HepG2 (cell line): Measurements from ENCODE around the gene CRABP1. TPM values are rescaled to one million over a fixed set of nuclear protein-coding genes. Genes with fewer than 3 reads are reported as not detected.

Experiments used
- ATAC-seq: fragments of 200-7000 bp; cut with Tn5 transposase; 3 replicates; pipeline ENCODE4 v1.9.1; 2020; ENCODE audit warnings: mild to moderate bottlenecking, moderate library complexity
- BruUV-seq: library from RNA; stranded (reverse); fragments of 400-500 nt; replicated peaks from 2 replicates; lab custom pipeline; 2021; lab: Mats Ljungman, UMichigan
- CTCF ChIA-PET: fragments of 300-600 bp; formaldehyde crosslinking; extraction: SDS; loops from one replicate; lab custom pipeline; 2021; ENCODE audit warnings: low total read pairs, inconsistent platforms, low intra/inter-chr PET ratio; lab: Yijun Ruan, JAX
- POLR2A ChIA-PET: fragments of 350-600 bp; sonication (Branson Sonifier 250); formaldehyde crosslinking; loops from one replicate; lab custom pipeline; 2020; ENCODE audit warnings: antibody characterized with exemption, inconsistent platforms; lab: Yijun Ruan, JAX
- DNase-seq: peaks from one replicate; pipeline ENCODE4 v3.0.0-alpha.2; 2015; ENCODE audit warnings: low spot score
- FAIRE-seq: peaks from 3 replicates; lab custom pipeline; 2011; peaks lifted over from hg19 to GRCh38; lab: Jason Lieb, UNC
- H2AFZ ChIP-seq: one replicate; pipeline ENCODE4 v1.6.1; 2011; ENCODE audit warnings: low read length, inconsistent platforms
- H3K27ac ChIP-seq: fragments of 300-600 bp; 3 replicates; pipeline ENCODE4 v1.8.0; 2011; ENCODE audit warnings: mixed run types, mild to moderate bottlenecking, mixed read lengths, low read length, inconsistent platforms; ENCODE audit not compliant: insufficient read depth; ENCODE audit errors: extremely low read length
- H3K27me3 ChIP-seq, 2 experiments: fragments of 200-600 bp in 1 of 2; 2 replicates in 1 of 2; 3 replicates in 1 of 2; pipeline versions ENCODE4 v1.6.0 to v1.8.0; 2011; ENCODE audit warnings: low read length in 2 of 2, mild to moderate bottlenecking in 2 of 2, moderate library complexity in 2 of 2, inconsistent platforms in 1 of 2; ENCODE audit not compliant: insufficient read depth in 2 of 2, control insufficient read depth in 1 of 2
- H3K36me3 ChIP-seq, 2 experiments: fragments of 200-600 bp in 1 of 2; replicated peaks in 1 of 2; 2 replicates in 1 of 2; 3 replicates in 1 of 2; pipeline versions ENCODE4 v1.5.1 to v1.8.0; 2011; ENCODE audit warnings: low read length in 2 of 2, inconsistent platforms in 1 of 2; ENCODE audit not compliant: insufficient read depth in 2 of 2, control insufficient read depth in 1 of 2
- H3K4me1 ChIP-seq: 2 replicates; pipeline ENCODE4 v1.5.1; 2012; ENCODE audit warnings: low read length, inconsistent platforms; ENCODE audit not compliant: insufficient read depth
- H3K4me2 ChIP-seq: 2 replicates; pipeline ENCODE4 v1.6.0; 2011; ENCODE audit warnings: low read depth, low read length, inconsistent platforms
- H3K4me3 ChIP-seq, 3 experiments: fragments of 200-600 bp in 1 of 3; sonication (generic), shearing (Covaris generic) in 1 of 3; replicated peaks in 1 of 3; 2 replicates each; pipeline ENCODE4 v1.5.1; 2011 to 2016; ENCODE audit warnings: low read length in 3 of 3, inconsistent platforms in 2 of 3, low read depth in 2 of 3, mild to moderate bottlenecking in 2 of 3, control low read depth in 1 of 3, mixed read lengths in 1 of 3; ENCODE audit not compliant: insufficient read depth in 1 of 3
- H3K79me2 ChIP-seq: one replicate; pipeline ENCODE4 v1.6.1; 2011; ENCODE audit warnings: low read length, inconsistent platforms; ENCODE audit not compliant: insufficient read depth
- H3K9ac ChIP-seq: 2 replicates; pipeline ENCODE4 v1.6.0; 2011; ENCODE audit warnings: mild to moderate bottlenecking, low read depth, low read length, inconsistent platforms; ENCODE audit not compliant: insufficient read depth
- H3K9me3 ChIP-seq: 2 replicates; pipeline ENCODE4 v1.5.1; 2012; ENCODE audit warnings: mild to moderate bottlenecking, low read length
- H4K20me1 ChIP-seq: 2 replicates; pipeline ENCODE4 v1.6.0; 2011; ENCODE audit warnings: inconsistent platforms, mild to moderate bottlenecking, low read length, moderate library complexity; ENCODE audit not compliant: insufficient read depth
- FOXK1 ChIP-seq: sonication (generic); formaldehyde crosslinking; IDR thresholded peaks from 2 replicates; pipeline ENCODE4 v1.4.0; 2020; ENCODE audit warnings: low read depth, missing genetic modification reagents, borderline replicate concordance
- RXRB ChIP-seq: IDR thresholded peaks from 2 replicates; pipeline ENCODE4 v1.6.1; 2016; ENCODE audit warnings: borderline replicate concordance, missing genetic modification reagents, missing compliant biosample characterization
- SALL2 ChIP-seq: sonication (generic); formaldehyde crosslinking; IDR thresholded peaks from 2 replicates; pipeline ENCODE4 v1.8.1; 2023; ENCODE audit warnings: mild to moderate bottlenecking, missing genetic modification reagents, inconsistent platforms
- SMARCE1 ChIP-seq: fragments of 450-650 bp; IDR thresholded peaks from 2 replicates; pipeline ENCODE4 v1.6.1; 2017; ENCODE audit warnings: borderline replicate concordance
- SNAPC2 ChIP-seq: sonication (generic); formaldehyde crosslinking; IDR thresholded peaks from 2 replicates; pipeline ENCODE4 v1.8.1; 2022; ENCODE audit warnings: mild to moderate bottlenecking, missing genetic modification reagents
- ZNF136 ChIP-seq: sonication (generic); formaldehyde crosslinking; IDR thresholded peaks from 2 replicates; pipeline ENCODE4 v1.8.1; 2022; ENCODE audit warnings: low read depth, mild to moderate bottlenecking, moderate library complexity, missing genetic modification reagents
- ZNF382 ChIP-seq: sonication (generic); formaldehyde crosslinking; IDR thresholded peaks from 2 replicates; pipeline ENCODE4 v1.5.0; 2020; ENCODE audit warnings: missing genetic modification reagents, mild to moderate bottlenecking, borderline replicate concordance
- WGBS: methylation state at CpG from one replicate; pipeline ENCODE4 v1.1.6; 2017; ENCODE audit warnings: low lambda C conversion rate; 5-methylcytosine and 5-hydroxymethylcytosine counted together
- in situ Hi-C: cut with HindIII; loops from 2 replicates; pipeline ENCODE4 v1.10.0; 2017; ENCODE audit warnings: low pct_unique_long_range_greater_than_20kb; ENCODE audit not compliant: extremely low pct_ligation_motif_present
- intact Hi-C: fragments of 100-400 bp; cut with micrococcal nuclease; formaldehyde crosslinking; loops from one replicate; pipeline ENCODE4 v1.10.0; 2022; ENCODE audit not compliant: unreplicated experiment
- polyA plus RNA-seq, 8 experiments: library from polyadenylated mRNA; depleted of rRNA in 3 of 8; stranded (reverse) in 7 of 8; unstranded in 1 of 8; fragments of >200 nt; fragmentation: Illumina TruSeq in 4 of 8; extraction: Trizol in 4 of 8; gene quantifications; 2 replicates each; pipeline versions ENCODE4 v1.2.1 to v1.2.3, GENCODE V29; 2011 to 2016; ENCODE audit warnings: low read depth in 4 of 8, missing spikeins in 1 of 8, mixed read lengths in 1 of 8; ENCODE audit not compliant: insufficient read depth in 1 of 8
- total RNA-seq, 5 experiments: library from RNA; depleted of rRNA; stranded (reverse); fragments of >200 nt; fragmentation: Illumina TruSeq; extraction: Trizol; gene quantifications; 2 replicates each; pipeline ENCODE4 v1.2.3, GENCODE V29; 2016; ENCODE audit warnings: low read depth in 1 of 5
- TF ChIP-seq, protein P1 (sequence below), 2 experiments: sonication (generic) in 1 of 2; formaldehyde crosslinking in 1 of 2; IDR thresholded peaks; 2 replicates each; pipeline versions ENCODE4 v1.4.0 to v1.6.1; 2018 to 2020; ENCODE audit warnings: missing genetic modification reagents in 2 of 2, borderline replicate concordance in 1 of 2, low read depth in 1 of 2, mild to moderate bottlenecking in 1 of 2, missing biosample characterization in 1 of 2
- TF ChIP-seq, protein P2 (sequence below): sonication (generic); formaldehyde crosslinking; IDR thresholded peaks from 2 replicates; pipeline ENCODE4 v1.9.0; 2022; ENCODE audit warnings: low read depth, missing genetic modification reagents

Gene CRABP1
- total and polyA plus RNA-seq, 2 of the 13 experiments (the other 11 are each of a cell fraction or from before 2014, with no cell fraction given), result not detected

DNA sequence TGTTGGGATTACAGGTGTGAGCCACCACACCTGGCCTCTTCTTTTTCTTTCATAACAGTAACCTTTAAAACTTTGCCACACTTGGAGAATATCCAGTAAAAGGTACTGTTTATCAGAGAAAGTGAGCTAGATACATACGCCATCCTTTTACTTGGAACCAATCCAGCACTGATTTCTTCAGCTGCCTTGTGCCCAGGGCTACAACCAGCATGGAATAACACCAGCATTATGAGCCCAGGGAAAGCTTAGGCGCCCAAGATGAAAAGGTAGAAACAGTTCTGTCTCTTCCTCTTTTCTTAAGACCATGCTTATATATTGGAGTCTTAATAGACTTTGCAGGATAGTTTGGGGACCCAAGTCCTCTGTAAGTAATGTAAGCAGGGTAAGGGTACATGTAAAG is 49.1 kb upstream of the CRABP1 start:
- TF ChIP-seq FOXK1 (CRISPR knock-in tag) (no peak), SNAPC2 (no peak), RXRB (CRISPR knock-in tag) (no peak), ZNF382 (CRISPR knock-in tag) (no peak), SALL2 (CRISPR knock-in tag) (no peak), ZNF136 (CRISPR knock-in tag) (no peak), SMARCE1 (no peak)
- TF ChIP-seq, protein P1, sequence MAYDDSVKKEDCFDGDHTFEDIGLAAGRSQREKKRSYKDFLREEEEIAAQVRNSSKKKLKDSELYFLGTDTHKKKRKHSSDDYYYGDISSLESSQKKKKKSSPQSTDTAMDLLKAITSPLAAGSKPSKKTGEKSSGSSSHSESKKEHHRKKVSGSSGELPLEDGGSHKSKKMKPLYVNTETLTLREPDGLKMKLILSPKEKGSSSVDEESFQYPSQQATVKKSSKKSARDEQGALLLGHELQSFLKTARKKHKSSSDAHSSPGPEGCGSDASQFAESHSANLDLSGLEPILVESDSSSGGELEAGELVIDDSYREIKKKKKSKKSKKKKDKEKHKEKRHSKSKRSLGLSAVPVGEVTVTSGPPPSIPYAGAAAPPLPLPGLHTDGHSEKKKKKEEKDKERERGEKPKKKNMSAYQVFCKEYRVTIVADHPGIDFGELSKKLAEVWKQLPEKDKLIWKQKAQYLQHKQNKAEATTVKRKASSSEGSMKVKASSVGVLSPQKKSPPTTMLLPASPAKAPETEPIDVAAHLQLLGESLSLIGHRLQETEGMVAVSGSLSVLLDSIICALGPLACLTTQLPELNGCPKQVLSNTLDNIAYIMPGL (CRISPR knock-in tag; IDR thresholded peaks at IDR 0.05; ENCODE audit: borderline replicate concordance in 1 of 2, low read depth in 1 of 2), result no peak
- TF ChIP-seq, protein P2, sequence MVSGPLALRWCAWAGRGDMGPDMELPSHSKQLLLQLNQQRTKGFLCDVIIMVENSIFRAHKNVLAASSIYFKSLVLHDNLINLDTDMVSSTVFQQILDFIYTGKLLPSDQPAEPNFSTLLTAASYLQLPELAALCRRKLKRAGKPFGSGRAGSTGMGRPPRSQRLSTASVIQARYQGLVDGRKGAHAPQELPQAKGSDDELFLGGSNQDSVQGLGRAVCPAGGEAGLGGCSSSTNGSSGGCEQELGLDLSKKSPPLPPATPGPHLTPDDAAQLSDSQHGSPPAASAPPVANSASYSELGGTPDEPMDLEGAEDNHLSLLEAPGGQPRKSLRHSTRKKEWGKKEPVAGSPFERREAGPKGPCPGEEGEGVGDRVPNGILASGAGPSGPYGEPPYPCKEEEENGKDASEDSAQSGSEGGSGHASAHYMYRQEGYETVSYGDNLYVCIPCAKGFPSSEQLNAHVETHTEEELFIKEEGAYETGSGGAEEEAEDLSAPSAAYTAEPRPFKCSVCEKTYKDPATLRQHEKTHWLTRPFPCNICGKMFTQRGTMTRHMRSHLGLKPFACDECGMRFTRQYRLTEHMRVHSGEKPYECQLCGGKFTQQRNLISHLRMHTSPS (CRISPR knock-in tag), result no peak
- TF ChIP-seq, all 625 proteins: peak for 0
- no peak for DNase-seq
- ATAC-seq, result no peak
- Histone ChIP-seq H3K4me1 (peaks cover 8% of the 10 kb centered on the region), H3K27me3 (no peaks in the 10 kb centered on the region), H3K36me3 (peaks cover 12 to 62% of the 10 kb centered on the region in 2 experiments), H3K9me3 (no peaks in the 10 kb centered on the region), H2AFZ (no peak overlapping the region), H3K4me3 (no peak overlapping the region), H3K9ac (no peak overlapping the region), H3K27ac (no peak overlapping the region), H3K4me2 (no peak overlapping the region), H3K79me2 (peaks cover 3% of the 10 kb centered on the region), H4K20me1 (no peaks in the 10 kb centered on the region)
- BruUV-seq, result no TSS peak
- no peak for FAIRE-seq
- WGBS, result 90% methylated on average over 2 of the region's 2 CpGs
- intact Hi-C loops, result no loop called here
- ChIA-PET POLR2A (interaction anchor here (1.0 kb wide), 1 partner anchor 9 kb away, joined by 3 read pairs; the partner anchor contains the start of gene SKIC8), CTCF (no interaction called here)
- in situ Hi-C loops, result no loop called here
